HG02642 (cell line): Measurements from ENCODE around the gene TMEM178B.
"Not testable (repeated sequence)": the region's sequence is repeated elsewhere in the genome, so short reads cannot be mapped to it uniquely, and the experiment has no call there.

Experiments
- ATAC-seq: cut with Tn5 transposase; IDR thresholded peaks from one replicate; pipeline ENCODE4 v1.9.1; 2021; ENCODE audit warnings: mild to moderate bottlenecking; ENCODE audit not compliant: unreplicated experiment, poor library complexity

Gene TMEM178B

DNA sequence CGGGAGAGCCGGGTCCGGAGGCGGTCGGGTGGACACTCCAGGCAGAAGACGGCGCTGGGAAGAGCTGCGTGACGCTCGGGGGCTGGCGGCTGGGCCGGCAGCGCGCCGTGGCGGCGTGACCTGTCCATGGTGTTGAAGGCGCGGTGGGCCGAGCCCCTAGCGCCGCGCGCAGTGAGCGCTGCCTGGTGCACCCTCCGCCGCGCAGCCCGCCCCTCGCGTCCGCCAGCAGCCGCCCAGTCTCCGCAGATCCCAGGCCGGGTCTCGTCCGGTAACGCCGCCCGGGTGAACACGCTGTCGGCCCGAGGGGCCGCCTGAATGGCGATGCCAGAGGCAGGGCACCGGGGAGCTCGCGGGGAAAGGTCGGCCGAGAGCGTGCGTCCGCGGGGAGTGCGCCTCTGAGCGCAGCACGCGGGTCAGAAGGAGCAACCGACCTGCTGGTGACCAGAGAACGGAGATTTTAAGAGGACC lies 657 bp upstream of the TMEM178B start:
- ATAC-seq: no peak

DNA sequence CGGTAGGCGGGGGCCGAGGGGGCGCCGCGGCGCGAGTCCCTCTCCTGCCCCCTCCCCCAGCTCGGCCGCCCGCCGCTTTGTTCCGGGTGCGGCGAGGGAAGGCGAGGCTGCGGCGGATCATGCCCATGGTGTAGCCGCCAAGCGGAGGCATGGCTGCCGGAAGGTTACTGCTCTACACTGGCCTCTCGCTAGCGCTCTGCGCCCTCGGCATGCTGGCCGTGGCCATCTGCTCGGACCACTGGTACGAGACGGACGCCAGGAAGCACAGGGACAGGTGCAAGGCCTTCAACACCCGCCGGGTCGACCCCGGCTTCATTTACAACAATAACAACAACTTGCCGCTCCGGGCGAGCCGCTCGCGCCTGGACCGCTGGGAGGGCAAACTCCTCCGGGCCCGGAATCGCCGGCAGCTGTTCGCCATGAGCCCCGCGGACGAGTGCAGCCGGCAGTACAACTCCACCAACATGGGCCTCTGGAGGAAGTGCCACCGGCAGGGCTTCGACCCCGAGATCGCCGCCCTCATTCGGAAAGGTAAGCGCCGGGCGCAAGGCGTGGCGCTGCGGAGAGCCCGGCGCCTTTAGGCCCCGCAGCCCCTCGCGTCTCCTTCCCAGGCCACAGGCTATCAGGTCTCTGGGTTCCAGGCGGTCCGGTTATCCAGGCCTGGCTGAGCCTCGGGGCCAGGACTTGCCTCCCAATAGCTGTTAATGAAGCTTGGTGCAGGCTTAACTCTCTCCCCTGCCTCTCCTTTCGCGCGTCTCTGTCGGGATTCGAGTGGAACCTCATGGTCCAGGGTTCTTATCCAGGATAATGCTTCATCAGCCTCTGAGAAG lies 513 bp downstream of the TMEM178B start:
- ATAC-seq: no peak

DNA sequence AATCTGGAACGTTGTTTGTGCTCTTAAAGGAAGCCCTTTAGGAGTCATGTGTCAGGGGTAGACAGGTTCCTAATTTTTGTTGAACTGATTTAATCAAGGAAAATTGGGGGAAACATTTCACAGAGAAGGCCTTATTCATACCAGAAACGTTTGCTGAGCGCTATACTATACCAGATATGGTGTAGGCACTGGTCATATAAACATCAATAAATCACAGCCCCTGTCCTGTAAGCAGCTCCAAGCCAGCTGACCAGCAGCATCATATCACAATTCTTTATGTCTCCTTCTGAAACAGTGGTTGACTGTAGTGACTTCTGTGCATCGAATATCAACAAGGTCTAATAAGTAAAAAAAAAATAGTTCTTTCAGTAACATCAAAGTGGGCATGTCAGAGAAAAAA lies 1.1 kb downstream of the TMEM178B start:
- no peak for ATAC-seq

DNA sequence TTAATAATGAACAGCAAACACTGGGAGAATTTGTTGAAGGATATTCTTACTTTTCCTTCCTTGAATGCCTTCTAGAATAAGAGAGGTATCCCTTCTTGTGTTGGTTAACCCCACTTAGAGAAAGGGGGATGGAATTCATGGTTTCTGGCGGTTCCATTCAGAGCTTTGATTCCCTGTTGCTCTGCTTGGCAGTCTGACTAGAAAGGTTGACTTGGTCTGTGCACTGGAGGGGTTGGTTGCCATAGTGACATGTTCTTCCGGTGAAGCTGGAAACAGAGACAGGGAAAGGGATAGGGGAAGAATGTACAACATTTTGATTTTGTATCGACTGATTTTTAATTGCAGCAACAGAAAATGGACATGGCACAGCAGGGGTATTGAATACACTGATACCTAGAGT lies 2.5 kb downstream of the TMEM178B start:
- no peak for ATAC-seq

DNA sequence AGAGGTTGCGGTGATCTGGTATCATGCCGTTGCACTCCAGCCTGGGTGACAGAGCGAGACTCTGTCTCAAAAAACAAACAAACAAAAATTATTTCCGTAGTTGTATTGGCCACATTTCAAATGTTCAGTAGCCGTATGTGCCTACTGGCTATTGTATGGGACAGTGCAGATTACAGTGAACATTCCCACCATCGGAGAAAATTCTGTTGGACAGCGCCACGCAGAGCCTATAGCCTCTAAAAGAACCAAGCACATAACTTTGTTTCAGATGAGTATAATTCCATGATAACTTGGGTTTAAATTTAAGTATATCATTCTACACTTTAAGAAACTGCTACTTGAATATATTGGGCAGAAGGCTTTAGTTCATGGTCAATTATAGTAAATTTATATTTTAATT lies 5.4 kb downstream of the TMEM178B start:
- ATAC-seq: no peak

DNA sequence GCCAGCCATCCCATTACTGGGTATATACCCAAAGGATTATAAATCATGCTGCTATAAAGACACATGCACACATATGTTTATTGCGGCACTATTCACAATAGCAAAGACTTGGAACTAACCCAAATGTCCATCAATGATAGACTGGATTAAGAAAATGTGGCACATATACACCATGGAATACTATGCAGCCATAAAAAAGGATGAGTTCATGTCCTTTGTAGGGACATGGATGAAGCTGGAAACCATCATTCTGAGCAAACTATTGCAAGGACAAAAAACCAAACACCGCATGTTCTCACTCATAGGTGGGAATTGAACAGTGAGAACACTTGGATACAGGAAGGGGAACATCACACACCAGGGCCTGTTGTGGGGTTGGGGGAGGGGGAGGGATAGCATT lies 15.6 kb downstream of the TMEM178B start:
- ATAC-seq: not testable (repeated sequence)

DNA sequence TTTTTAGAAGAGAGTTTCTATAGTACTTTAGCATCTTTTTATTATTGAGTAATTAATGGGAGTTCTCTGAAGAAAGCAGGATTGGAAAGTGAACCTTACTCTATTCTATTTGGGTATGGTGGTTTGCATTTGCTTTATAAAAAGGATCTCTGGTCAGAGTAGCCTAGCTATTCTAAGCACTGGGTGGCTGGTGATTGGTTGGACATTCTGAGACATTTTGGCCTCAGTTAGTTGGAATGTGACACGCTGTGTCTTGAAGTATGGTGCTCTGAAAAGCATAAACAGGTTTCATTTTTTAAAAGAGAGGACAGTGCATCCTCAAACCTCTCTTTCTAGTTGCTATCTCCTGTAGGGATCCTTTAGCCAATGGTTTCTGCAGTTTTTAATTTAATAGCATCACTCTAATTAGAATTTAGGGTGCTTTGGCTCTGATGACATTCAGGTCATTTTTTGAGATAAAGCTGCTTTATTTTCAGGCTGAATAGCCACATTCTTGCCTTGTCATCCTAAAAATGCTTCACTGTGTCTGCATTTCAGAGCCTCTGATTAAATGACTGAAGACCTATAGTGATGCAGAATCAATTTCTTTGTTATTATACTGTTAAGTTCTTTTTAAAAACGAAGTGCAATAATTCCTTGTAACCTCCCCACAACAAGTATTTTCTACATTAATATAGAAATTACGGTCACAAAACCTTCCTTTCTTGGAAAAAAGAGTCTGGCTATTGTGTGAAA lies 20.6 kb downstream of the TMEM178B start:
- ATAC-seq: no peak

DNA sequence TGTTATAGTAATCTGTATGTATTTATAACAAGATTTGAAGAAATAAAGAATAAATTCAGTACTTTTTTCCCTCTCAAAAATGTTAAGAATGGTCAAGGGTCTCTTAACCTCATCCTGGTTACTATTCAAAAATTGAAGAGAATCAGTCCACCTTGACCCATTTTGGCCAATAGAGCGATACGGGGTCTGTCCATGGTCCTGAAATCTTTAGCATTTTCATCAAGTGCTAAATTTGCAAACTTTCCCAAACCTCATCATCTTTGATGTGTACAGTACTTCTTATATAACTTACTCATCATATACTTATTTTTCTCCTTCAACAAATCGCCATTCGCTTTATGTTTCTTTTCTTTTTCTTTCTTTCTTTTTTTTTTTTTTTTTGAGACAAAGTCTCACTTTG lies 23.6 kb downstream of the TMEM178B start:
- ATAC-seq: no peak

DNA sequence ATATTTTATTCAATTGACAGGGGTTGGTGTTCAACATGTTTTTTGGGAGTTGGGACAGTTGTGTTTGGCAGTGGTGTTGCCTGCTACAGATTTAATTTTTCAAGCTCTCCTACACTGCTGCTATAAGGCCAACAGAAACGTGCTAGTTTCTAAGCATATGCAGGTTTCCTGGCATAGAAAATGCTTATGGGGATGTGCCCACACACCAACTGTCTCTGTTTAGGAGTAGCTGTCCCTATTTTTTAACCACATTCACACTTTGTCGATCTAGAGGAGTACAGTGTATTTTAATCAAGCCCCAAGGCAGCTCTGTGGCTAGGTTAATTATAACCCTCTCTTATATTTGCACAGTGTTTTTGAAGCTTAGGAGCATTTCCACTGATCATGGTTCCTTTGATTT lies 28.6 kb downstream of the TMEM178B start:
- ATAC-seq: no peak

DNA sequence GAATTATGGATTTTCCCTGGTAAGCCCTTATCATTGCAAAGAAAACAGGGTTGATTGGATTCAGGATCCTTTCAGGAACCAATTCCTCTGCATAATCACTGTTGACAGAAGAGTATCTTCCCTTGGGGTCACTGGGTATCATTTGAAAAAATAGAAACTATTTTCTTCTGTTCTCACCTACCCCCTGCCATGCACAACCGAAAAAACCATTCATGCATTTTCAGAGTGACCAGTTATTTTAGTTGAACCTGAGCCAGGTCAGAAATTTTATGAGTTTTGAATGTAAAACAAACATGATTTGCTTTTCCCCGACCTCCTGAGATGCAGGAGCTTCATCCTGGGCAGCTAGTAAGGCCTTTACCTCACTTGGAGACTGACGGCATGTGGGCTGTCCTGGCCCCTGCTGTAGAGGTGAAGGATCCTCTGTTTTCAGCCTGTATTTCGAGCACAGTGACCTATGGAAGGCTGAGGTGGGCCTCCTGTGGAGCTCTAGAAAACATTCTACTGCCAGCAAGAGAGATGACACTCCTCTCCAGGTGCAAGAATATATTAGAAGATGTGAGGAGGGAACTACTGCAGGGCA lies 30.1 kb downstream of the TMEM178B start:
- no peak for ATAC-seq

DNA sequence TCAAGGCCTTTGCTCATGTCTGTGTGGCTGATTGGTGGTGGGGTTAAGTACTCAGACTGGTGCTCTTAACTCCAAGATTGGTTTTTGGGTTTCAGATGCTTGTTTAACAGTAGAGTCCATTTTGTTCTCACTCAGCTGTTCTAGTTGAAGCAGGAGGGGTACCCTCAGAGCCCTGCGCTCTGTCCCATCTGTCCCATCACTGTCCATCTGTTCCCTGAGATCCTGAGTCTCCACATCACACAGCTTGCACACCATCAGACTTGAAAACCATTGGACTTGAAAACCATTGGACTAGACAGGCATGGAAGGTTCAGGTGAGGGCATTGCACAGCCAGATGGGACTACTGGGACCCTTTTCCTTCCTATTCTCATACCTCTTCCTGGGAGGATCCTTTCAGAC lies 39.3 kb downstream of the TMEM178B start:
- ATAC-seq: no peak

DNA sequence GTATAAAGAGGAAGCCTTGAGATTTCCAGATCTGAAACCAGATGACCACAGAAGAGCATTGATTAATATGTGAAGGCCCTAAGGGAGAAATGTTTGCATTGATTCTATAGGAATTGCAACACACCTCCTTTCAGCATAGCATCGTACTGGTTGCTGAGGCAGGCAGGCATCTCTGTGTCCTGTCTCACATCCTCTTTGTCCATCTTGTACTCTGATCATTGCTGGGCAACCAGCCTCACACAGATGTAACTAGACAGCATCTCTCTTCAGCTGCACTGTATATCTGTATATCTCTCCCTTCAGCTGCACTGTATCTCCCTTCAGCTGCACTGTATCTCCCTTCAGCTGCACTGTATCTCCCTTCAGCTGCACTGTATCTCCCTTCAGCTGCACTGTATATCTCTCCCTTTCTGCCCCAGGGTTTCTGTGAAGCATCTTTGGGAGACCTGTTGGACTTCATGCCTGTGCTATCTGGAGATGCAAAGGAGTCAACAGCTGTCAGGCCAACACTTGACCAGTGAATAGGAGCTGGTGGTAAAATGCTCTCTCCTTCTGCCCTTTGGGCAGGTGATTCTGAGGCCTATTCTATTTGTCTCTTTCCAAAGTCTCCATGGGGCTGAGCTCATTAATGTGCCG lies 40.3 kb downstream of the TMEM178B start:
- no peak for ATAC-seq

DNA sequence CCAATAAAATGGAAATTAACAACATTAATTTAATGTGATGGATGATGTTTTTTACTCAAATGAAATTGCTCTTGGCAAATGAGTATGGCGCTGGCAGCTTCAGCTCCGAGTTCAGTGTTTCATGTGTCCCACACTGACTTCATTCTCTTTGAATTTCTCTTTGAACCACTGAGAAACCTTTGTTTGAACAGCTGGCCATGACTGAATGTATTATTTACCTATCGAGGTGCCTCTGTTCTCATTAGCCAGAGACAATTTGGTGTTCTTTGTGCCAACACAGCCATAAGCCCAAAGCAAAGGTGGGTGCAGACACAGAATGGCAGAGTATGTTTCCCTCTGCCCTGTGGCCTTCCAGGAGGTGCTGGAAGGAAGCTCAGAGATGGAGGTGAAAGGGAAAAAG lies 42.1 kb downstream of the TMEM178B start:
- no peak for ATAC-seq

DNA sequence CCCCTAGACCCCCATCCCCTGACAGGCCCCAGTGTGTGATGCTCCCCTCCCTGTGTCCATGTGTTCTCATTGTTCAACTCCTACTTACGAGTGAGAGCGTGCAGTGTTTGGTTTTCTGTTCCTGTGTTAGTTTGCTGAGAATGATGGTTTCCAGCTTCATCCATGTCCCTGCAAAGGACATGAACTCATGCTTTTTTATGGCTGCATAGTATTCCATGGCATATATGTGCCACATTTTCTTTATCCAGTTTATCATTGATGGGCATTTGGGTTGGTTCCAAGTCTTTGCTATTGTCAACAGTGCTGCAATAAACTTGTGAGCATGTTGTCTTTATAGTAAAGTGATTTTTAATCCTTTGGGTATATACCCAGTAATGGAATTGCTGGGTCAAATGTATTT lies 42.8 kb downstream of the TMEM178B start:
- ATAC-seq: not testable (repeated sequence)

DNA sequence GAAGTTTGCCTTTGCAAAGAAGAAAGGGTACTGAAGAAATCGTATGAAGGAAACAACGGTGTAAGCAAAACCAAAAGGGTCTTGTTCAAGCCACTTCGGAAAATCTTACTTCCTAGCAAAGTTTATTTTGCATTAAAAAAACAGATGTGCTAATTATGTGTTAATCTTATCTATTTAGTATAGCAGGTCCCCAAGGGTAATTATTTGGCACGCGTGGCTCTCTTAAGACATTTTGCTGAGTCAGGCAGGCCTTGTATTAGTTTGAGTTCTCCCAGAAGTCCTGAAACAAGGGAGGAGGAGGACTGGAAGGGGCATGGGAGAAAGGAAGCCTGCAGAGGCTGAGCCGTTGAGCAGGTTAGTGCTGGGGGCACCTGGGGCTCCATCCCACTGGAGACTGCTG lies 44.9 kb downstream of the TMEM178B start:
- no peak for ATAC-seq

DNA sequence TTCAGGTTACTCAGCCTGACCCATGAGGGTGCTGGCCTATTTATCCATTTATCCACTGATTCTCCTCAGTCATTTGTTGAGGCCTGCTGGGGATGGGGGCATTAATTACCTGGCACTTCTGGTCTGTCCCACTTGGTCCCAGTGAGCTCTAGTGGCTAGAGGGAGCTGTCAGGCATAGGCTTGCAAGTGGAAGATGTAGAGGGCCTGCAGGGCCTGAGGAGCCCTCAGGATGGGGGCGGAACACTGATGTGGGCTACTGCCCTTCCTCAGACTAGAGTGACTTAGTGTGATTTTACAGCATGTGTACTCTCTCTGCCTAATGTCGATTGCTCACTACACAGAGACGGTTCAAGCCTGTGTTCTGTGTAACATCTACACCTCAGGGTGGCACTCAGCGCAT lies 45.3 kb downstream of the TMEM178B start:
- no peak for ATAC-seq

DNA sequence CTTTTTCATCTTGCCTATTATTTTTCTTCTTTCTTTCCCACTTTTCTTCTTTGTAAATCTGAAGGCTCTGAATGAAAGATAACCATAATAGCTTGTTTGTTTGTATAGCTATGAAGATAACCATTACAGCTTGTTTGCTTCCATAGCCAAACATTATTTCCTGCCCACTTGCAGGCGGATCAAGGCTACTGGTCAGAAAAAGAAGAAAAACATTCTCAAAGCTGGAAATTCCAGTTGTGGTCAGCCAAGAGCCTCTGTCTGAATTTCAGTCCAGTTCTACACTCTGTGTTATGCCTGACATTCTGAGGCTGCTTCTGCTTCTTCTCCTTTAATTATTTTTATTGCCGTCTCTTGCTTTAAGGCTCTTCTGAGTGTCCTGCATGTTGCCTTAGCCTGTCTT lies 48.9 kb downstream of the TMEM178B start:
- no peak for ATAC-seq

DNA sequence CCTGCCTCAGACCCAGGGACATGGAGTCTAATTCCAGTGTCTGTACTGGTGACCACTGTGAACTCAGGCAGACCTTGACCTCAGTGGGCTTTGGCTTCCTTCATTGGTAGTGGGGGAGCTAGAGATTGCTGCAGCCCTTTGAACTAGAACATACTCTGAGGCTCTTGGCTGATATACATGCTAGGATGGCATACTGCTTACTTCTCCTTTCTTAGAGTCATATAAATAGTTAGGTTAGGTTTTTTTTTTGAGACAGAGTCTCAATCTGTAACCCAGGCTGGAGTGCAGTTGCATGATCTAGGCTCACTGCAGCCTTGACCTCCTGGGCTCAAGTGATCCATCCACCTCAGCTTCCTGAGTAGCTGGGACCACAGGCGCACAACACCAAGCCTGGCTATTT lies 49.7 kb downstream of the TMEM178B start:
- ATAC-seq: no peak

DNA sequence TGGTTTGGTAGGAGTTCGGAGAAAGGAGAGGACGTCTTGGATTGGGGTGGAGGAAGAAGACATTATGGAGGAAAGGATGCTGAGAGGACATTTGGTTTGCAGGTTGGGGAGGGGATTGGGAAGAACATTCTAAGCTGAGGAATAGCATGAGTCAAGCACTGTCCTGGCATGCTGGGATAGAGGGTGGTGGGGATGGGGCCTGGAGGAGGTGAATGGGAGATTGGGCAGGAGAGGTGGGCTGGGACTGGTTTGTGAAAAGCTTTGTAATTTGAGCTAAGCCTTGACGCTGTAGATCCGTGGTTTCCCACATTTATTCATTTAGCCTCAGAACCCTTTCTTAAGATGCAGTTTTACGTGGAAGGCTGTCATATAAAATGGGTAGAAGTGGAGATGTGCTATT lies 52.2 kb downstream of the TMEM178B start:
- ATAC-seq: no peak

DNA sequence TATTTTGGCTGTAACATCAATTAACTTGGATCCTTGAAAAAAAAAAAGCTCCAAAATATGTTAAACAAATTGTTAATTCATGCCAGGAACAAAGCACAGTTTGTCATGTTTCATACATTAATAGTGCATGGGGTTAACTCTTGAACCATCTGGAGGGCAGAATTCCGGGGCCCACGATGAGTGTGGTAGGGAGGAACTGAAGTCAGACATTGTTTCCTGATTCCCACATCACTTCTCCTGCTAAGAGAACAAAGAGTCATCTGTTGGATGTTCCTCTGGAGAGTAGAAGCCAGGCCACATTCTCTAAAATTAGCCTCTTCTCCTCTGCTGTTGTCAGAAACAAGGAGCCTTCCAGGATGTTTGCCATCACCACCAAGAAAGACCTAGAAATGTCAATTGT lies 54.6 kb downstream of the TMEM178B start:
- ATAC-seq: no peak

DNA sequence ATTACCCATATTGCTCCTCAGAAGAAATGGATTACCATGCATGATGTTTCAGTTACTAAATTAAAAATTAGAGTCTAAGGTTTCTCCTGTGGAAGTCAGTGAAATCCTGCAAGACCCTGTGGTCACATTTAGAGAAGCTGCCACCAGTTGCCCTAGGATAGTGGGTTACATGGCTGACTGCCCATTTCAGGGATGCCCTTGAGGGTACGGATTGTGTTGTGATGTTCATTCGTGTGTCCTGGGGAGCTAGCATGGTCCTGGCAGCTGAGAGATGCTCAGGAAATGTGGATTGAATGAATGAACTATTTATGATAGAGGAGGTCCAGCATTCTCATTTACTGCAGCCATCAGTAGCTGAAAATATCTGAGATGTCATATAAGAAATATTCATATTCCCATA lies 55.1 kb downstream of the TMEM178B start:
- ATAC-seq: no peak
